Liver (tissue), 9 donors: ENCODE results near the gene SLC12A2. TPM values are rescaled to one million over a fixed set of nuclear protein-coding genes. Genes with fewer than 3 reads are reported as not detected.

ENCODE experiments used
- DNase-seq: peaks from one replicate; pipeline ENCODE4 v3.0.0-alpha.2; 2017; ENCODE audit warnings: low spot score
- H3K27ac ChIP-seq, 2 donors: one replicate each; pipeline ENCODE4 v1.7.0; 2013; ENCODE audit warnings: inconsistent platforms in 2 of 2, low read length in 2 of 2, control low read depth in 1 of 2, low read depth in 1 of 2, mild to moderate bottlenecking in 1 of 2
- H3K27me3 ChIP-seq, 4 donors: one replicate each; pipeline versions ENCODE4 v1.6.1 to v1.7.0; 2013; ENCODE audit warnings: low read length in 3 of 4, inconsistent platforms in 1 of 4, mild to moderate bottlenecking in 1 of 4, moderate library complexity in 1 of 4; ENCODE audit not compliant: control insufficient read depth in 4 of 4, insufficient read depth in 4 of 4
- H3K36me3 ChIP-seq, 4 donors: one replicate each; pipeline versions ENCODE4 v1.6.1 to v1.7.0; 2013; ENCODE audit warnings: low read length in 3 of 4, mild to moderate bottlenecking in 3 of 4, low read depth in 1 of 4, moderate library complexity in 1 of 4; ENCODE audit not compliant: control insufficient read depth in 4 of 4, insufficient read depth in 3 of 4
- H3K4me1 ChIP-seq, 4 donors: one replicate each; pipeline versions ENCODE4 v1.6.1 to v1.7.0; 2013; ENCODE audit warnings: low read length in 3 of 4, mild to moderate bottlenecking in 3 of 4, moderate library complexity in 1 of 4; ENCODE audit not compliant: control insufficient read depth in 4 of 4, insufficient read depth in 4 of 4
- H3K4me3 ChIP-seq, 3 donors: one replicate each; pipeline versions ENCODE4 v1.6.1 to v1.7.0; 2013; ENCODE audit warnings: low read length in 3 of 3, control low read depth in 1 of 3, low read depth in 1 of 3, mild to moderate bottlenecking in 1 of 3
- H3K9ac ChIP-seq, 2 donors: one replicate each; pipeline ENCODE4 v1.7.0; 2013; ENCODE audit warnings: low read length in 2 of 2, mild to moderate bottlenecking in 2 of 2, moderate library complexity in 2 of 2, control low read depth in 1 of 2, low read depth in 1 of 2
- H3K9me3 ChIP-seq, 4 donors: one replicate each; pipeline versions ENCODE4 v1.6.1 to v1.7.0; 2013; ENCODE audit warnings: low read length in 3 of 4; ENCODE audit not compliant: control insufficient read depth in 4 of 4
- EGR1 ChIP-seq, 2 donors: IDR thresholded peaks; 2 replicates each; pipeline ENCODE4 v1.6.1; 2016 to 2018; ENCODE audit warnings: antibody characterized with exemption in 2 of 2, low read depth in 2 of 2
- FOXA1 ChIP-seq: IDR thresholded peaks from 2 replicates; pipeline ENCODE4 v1.6.1; 2016; ENCODE audit warnings: antibody characterized with exemption
- FOXA2 ChIP-seq: IDR thresholded peaks from 2 replicates; pipeline ENCODE4 v1.6.1; 2016; ENCODE audit warnings: antibody characterized with exemption
- GABPA ChIP-seq, 2 donors: IDR thresholded peaks in 1 of 2; conservative IDR thresholded peaks in 1 of 2; 2 replicates each; pipeline ENCODE4 v1.6.1; 2016; ENCODE audit warnings: antibody characterized with exemption in 2 of 2, mild to moderate bottlenecking in 1 of 2, moderate library complexity in 1 of 2
- HNF4A ChIP-seq, 2 donors: conservative IDR thresholded peaks; 2 replicates each; pipeline ENCODE4 v1.6.1; 2016; ENCODE audit warnings: antibody characterized with exemption in 2 of 2, mild to moderate bottlenecking in 2 of 2
- JUND ChIP-seq, 2 donors: IDR thresholded peaks; 2 replicates each; pipeline ENCODE4 v1.6.1; 2016; ENCODE audit warnings: antibody characterized with exemption in 2 of 2
- NR2F2 ChIP-seq: IDR thresholded peaks from 2 replicates; pipeline ENCODE4 v1.6.1; 2016; ENCODE audit warnings: antibody characterized with exemption
- RAD21 ChIP-seq, 2 donors: IDR thresholded peaks; 2 replicates each; pipeline ENCODE4 v1.6.1; 2016; ENCODE audit warnings: antibody characterized with exemption in 2 of 2, mild to moderate bottlenecking in 2 of 2
- RXRA ChIP-seq, 2 donors: IDR thresholded peaks; 2 replicates each; pipeline ENCODE4 v1.6.1; 2017 to 2018; ENCODE audit warnings: antibody characterized with exemption in 2 of 2, mild to moderate bottlenecking in 1 of 2
- SP1 ChIP-seq: IDR thresholded peaks from 2 replicates; pipeline ENCODE4 v1.6.1; 2018; ENCODE audit warnings: antibody characterized with exemption, mild to moderate bottlenecking
- YY1 ChIP-seq: IDR thresholded peaks from 2 replicates; pipeline ENCODE4 v1.6.1; 2016; ENCODE audit warnings: antibody characterized with exemption, mild to moderate bottlenecking
- WGBS: extraction: QIAGEN DNeasy Blood & Tissue Kit; methylation state at CpG from one replicate; pipeline ENCODE4 v1.1.7; 2013; 5-methylcytosine and 5-hydroxymethylcytosine counted together
- polyA plus RNA-seq, 2 donors: library from polyadenylated mRNA; stranded (reverse) in 1 of 2; unstranded in 1 of 2; fragments of 200-250 nt in 1 of 2; fragments of >200 nt in 1 of 2; fragmentation: Nextera tagmentation in 1 of 2; extraction: Ambion mirVana in 1 of 2; gene quantifications; one replicate each; pipeline versions ENCODE4 v1.2.1 to v1.2.3, GENCODE V29; 2013 to 2015
- total RNA-seq, 2 donors: library from RNA; depleted of rRNA; stranded (reverse); fragments of >200 nt; gene quantifications; one replicate each; pipeline ENCODE4 v1.2.3, GENCODE V29; 2014
- TF ChIP-seq, protein P1 (sequence below): IDR thresholded peaks from 2 replicates; pipeline ENCODE4 v1.6.1; 2016; ENCODE audit warnings: antibody characterized with exemption, mild to moderate bottlenecking
- TF ChIP-seq, protein P2 (sequence below): IDR thresholded peaks from 2 replicates; pipeline ENCODE4 v1.6.1; 2016; ENCODE audit warnings: antibody characterized with exemption
- donor health status: healthy.
- donor health status: healthy.
- donor health status: healthy.
- donor health status: healthy.
- donor health status: healthy.

Gene SLC12A2
- total and polyA plus RNA-seq, 4 donors: 2.5 to 10.9 (median 5.7) TPM

DNA sequence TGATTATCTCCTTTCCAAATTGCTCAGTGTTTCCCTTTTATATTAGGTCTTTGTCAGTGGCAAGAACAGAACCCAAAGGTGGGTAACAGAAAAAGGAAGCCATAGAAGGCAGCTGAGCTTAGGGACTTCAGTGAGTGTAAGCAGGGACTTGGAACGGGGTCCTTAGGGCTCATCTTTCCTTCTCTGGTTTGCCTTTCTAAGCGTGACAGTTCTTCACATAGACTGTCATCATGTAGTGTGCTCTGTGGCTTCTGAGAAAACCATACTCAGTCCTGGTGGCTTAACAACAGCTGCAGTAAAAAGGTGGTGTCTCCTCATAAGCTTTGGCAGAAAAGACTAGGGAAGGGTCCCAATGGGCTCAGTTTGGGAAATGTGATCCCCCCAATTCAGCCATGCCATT, 108.8 kb downstream of the SLC12A2 start:
- Histone ChIP-seq H3K9me3 (no peaks in the 10 kb centered on the region), H3K4me1 (no peaks in the 10 kb centered on the region), H3K27me3 (no peaks in the 10 kb centered on the region), H3K9ac (no peak overlapping the region), H3K27ac (no peak overlapping the region), H3K36me3 (no peaks in the 10 kb centered on the region), H3K4me3 (no peak overlapping the region)
- WGBS: 96% methylated on average over 2 of the region's 2 CpGs
- no peak for TF ChIP-seq RXRA (IDR thresholded peaks at IDR 0.05)
- DNase-seq: no peak

DNA sequence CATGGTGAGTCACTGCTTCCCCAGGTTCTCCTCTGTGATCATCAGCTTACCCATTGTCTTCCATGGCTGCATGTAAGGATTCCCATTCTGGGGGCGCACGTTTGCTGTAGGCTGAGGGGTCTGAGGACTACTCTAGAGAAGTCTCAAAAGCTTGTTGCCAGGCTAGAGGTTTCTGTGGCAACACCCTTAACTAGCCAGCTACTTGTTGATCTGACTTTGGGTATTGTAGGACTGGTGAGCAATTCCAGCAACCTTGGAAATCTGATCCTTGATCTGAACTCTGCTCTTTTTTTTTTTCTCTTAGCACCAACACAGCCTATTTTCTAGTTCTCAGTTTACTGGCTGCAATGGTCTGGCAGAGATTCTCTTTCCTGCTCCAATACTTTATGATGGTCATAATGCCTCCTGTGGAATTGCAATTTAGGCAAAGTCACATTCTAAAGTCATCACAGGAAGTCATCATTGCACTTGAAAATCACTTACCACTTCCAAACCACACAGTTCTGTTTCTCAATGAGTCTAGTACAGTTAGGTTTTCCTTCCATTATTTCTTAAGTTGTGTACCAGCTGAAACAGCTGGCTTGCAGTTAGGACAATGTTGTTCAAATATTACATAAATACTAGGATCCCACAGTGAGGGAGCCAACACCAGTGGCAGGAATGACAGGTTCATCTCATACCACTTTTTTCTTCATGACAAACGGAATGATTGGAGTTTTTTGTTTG, 110.3 kb downstream of the SLC12A2 start:
- Histone ChIP-seq H3K36me3 (no peaks in the 10 kb centered on the region), H3K9me3 (no peaks in the 10 kb centered on the region), H3K4me1 (peaks cover 0 to 2% (median 0%) of the 10 kb centered on the region in 4 donors), H3K9ac (no peak overlapping the region), H3K4me3 (no peak overlapping the region), H3K27ac (no peak overlapping the region), H3K27me3 (no peaks in the 10 kb centered on the region)
- WGBS: 94% methylated on average over 3 of the region's 3 CpGs
- TF ChIP-seq EGR1 (IDR thresholded peaks at IDR 0.05; ENCODE audit: low read depth in 2 of 2) (no peak), FOXA2 (no peak), SP1 (no peak), FOXA1 (no peak), HNF4A (conservative IDR thresholded peaks at IDR 0.05) (no peak), RAD21 (IDR thresholded peaks at IDR 0.05) (no peak), JUND (IDR thresholded peaks at IDR 0.05) (no peak), NR2F2 (no peak), GABPA (IDR thresholded peaks at IDR 0.05 in 1 of 2, conservative IDR thresholded peaks at IDR 0.05 in 1 of 2) (no peak), YY1 (no peak)
- TF ChIP-seq, protein P1, sequence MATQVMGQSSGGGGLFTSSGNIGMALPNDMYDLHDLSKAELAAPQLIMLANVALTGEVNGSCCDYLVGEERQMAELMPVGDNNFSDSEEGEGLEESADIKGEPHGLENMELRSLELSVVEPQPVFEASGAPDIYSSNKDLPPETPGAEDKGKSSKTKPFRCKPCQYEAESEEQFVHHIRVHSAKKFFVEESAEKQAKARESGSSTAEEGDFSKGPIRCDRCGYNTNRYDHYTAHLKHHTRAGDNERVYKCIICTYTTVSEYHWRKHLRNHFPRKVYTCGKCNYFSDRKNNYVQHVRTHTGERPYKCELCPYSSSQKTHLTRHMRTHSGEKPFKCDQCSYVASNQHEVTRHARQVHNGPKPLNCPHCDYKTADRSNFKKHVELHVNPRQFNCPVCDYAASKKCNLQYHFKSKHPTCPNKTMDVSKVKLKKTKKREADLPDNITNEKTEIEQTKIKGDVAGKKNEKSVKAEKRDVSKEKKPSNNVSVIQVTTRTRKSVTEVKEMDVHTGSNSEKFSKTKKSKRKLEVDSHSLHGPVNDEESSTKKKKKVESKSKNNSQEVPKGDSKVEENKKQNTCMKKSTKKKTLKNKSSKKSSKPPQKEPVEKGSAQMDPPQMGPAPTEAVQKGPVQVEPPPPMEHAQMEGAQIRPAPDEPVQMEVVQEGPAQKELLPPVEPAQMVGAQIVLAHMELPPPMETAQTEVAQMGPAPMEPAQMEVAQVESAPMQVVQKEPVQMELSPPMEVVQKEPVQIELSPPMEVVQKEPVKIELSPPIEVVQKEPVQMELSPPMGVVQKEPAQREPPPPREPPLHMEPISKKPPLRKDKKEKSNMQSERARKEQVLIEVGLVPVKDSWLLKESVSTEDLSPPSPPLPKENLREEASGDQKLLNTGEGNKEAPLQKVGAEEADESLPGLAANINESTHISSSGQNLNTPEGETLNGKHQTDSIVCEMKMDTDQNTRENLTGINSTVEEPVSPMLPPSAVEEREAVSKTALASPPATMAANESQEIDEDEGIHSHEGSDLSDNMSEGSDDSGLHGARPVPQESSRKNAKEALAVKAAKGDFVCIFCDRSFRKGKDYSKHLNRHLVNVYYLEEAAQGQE: no peak
- DNase-seq: no peak

DNA sequence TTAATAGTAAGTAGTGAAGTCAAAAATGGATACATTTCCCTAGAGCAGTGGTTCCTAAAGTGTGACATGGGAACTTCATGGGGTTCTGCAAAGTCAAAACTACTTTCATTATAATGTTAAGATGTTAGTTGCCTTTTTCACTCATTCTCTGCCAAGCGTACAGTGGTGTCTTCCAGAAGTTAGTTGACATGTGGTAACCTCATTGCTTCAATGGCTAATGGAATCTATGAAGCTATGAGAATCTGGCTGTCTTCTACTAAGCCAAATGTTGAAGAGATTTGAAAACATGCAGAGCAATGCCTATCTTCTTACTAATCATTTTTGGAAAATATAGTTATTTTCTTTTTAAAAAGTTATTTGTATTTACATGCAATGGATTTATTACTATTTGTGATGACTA, 111.8 kb downstream of the SLC12A2 start:
- H3K4me1 ChIP-seq: peaks cover 0 to 5% (median 2%) of the 10 kb centered on the region in 4 donors
- H3K4me3 ChIP-seq: no peak overlapping the region
- H3K9me3 ChIP-seq: no peaks in the 10 kb centered on the region
- no peaks in the 10 kb centered on the region for H3K27me3 ChIP-seq
- 98% methylated on average over 1 of the region's 1 CpG for WGBS
- no peak overlapping the region for H3K27ac ChIP-seq
- no peaks in the 10 kb centered on the region for H3K36me3 ChIP-seq
- H3K9ac ChIP-seq: no peak overlapping the region
- DNase-seq: no peak
- TF ChIP-seq, protein P2, sequence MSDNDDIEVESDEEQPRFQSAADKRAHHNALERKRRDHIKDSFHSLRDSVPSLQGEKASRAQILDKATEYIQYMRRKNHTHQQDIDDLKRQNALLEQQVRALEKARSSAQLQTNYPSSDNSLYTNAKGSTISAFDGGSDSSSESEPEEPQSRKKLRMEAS: no peak
- no peak for TF ChIP-seq SP1
